GM19025 (cell line): ENCODE data around the gene SCN8A.
"Not testable (repeated sequence)": the region's sequence is repeated elsewhere in the genome, so short reads cannot be mapped to it uniquely, and the experiment has no call there.

Experiments used
- ATAC-seq: cut with Tn5 transposase; IDR thresholded peaks from one replicate; pipeline ENCODE4 v1.9.1; 2021; ENCODE audit warnings: mild to moderate bottlenecking, low read depth, moderate library complexity; ENCODE audit not compliant: unreplicated experiment

Gene SCN8A

GRCh38 chr12:51826881-51827280 lies 235.8 kb downstream of the SCN8A start:
- ATAC-seq = no peak

GRCh38 chr12:51827925-51828818 lies 237.1 kb downstream of the SCN8A start:
- no peak for ATAC-seq

GRCh38 chr12:51829011-51829481 lies 238.0 kb downstream of the SCN8A start:
- no peak for ATAC-seq

- ATAC-seq = no peak
Observed at GRCh38 chr12:51829641-51830040, 238.6 kb downstream of the SCN8A start.

GRCh38 chr12:51831817-51832216 lies 240.8 kb downstream of the SCN8A start:
- ATAC-seq = not testable (repeated sequence)

- ATAC-seq = no peak
Observed at GRCh38 chr12:51832354-51833107, 241.5 kb downstream of the SCN8A start.

GRCh38 chr12:51833448-51834227 lies 242.6 kb downstream of the SCN8A start:
- ATAC-seq = no peak

- ATAC-seq = no peak
Observed at GRCh38 chr12:51834411-51834810, 243.4 kb downstream of the SCN8A start.

- no peak for ATAC-seq
Observed at GRCh38 chr12:51836041-51836826, 245.2 kb downstream of the SCN8A start.

GRCh38 chr12:51836827-51837173 lies 245.8 kb downstream of the SCN8A start:
- no peak for ATAC-seq

GRCh38 chr12:51837286-51837685 lies 246.3 kb downstream of the SCN8A start:
- no peak for ATAC-seq

- ATAC-seq = no peak
Observed at GRCh38 chr12:51838036-51838435, 247.0 kb downstream of the SCN8A start.

GRCh38 chr12:51838762-51839161 lies 247.7 kb downstream of the SCN8A start:
- no peak for ATAC-seq

- no peak for ATAC-seq
Observed at GRCh38 chr12:51839310-51839947, 248.4 kb downstream of the SCN8A start.

- no peak for ATAC-seq
Observed at GRCh38 chr12:51840966-51841365, 249.9 kb downstream of the SCN8A start.

GRCh38 chr12:51841727-51842126 lies 250.7 kb downstream of the SCN8A start:
- no peak for ATAC-seq

- no peak for ATAC-seq
Observed at GRCh38 chr12:51844854-51845253, 253.8 kb downstream of the SCN8A start.

GRCh38 chr12:51845482-51845881 lies 254.4 kb downstream of the SCN8A start:
- no peak for ATAC-seq

- no peak for ATAC-seq
Observed at GRCh38 chr12:51846271-51846691, 255.2 kb downstream of the SCN8A start.
